Loucy (cell line): ENCODE results near the gene ALCAM.

Experiments
- H2AFZ ChIP-seq: fragments of 200-600 bp; sonication (generic); 2 replicates; pipeline ENCODE4 v1.6.0; 2016; ENCODE audit warnings: antibody characterized with exemption, mild to moderate bottlenecking, low read length, moderate library complexity
- H3F3A ChIP-seq: fragments of 200-600 bp; 2 replicates; pipeline ENCODE4 v1.6.0; 2016; ENCODE audit warnings: antibody characterized with exemption, low read depth, mild to moderate bottlenecking
- H3K27me3 ChIP-seq: fragments of 200-600 bp; sonication (generic); 2 replicates; pipeline ENCODE4 v1.6.1; 2014; ENCODE audit warnings: low read length, mild to moderate bottlenecking; ENCODE audit not compliant: insufficient read depth, poor library complexity, severe bottlenecking
- H3K36me3 ChIP-seq: fragments of 200-600 bp; sonication (generic); 2 replicates; pipeline ENCODE4 v1.6.1; 2016; ENCODE audit warnings: low read length; ENCODE audit not compliant: insufficient read depth
- H3K4me1 ChIP-seq: fragments of 200-600 bp; sonication (generic); 2 replicates; pipeline ENCODE4 v1.5.1; 2014; ENCODE audit warnings: low read length, mild to moderate bottlenecking; ENCODE audit not compliant: insufficient read depth, poor library complexity, severe bottlenecking
- H3K4me2 ChIP-seq: fragments of 200-600 bp; sonication (generic); 2 replicates; pipeline ENCODE4 v1.6.0; 2014; ENCODE audit warnings: antibody characterized with exemption, low read length, low read depth, mild to moderate bottlenecking; ENCODE audit not compliant: poor library complexity, severe bottlenecking
- H3K4me3 ChIP-seq: fragments of 200-600 bp; sonication (generic); 2 replicates; pipeline ENCODE4 v1.5.1; 2014; ENCODE audit warnings: low read length, mild to moderate bottlenecking, mixed read lengths; ENCODE audit not compliant: poor library complexity, severe bottlenecking
- H3K79me2 ChIP-seq: fragments of 200-600 bp; sonication (generic); 2 replicates; pipeline ENCODE4 v1.6.1; 2014; ENCODE audit warnings: low read length; ENCODE audit not compliant: insufficient read depth
- H3K9ac ChIP-seq: fragments of 200-600 bp; sonication (generic); 2 replicates; pipeline ENCODE4 v1.6.0; 2014; ENCODE audit warnings: mild to moderate bottlenecking, low read depth, low read length, moderate library complexity; ENCODE audit not compliant: poor library complexity, severe bottlenecking
- H3K9me2 ChIP-seq: fragments of 200-600 bp; sonication (generic); replicated peaks from 2 replicates; pipeline ENCODE4 v1.6.1; 2016; ENCODE audit warnings: low read depth, low read length, mixed read lengths
- H3K9me3 ChIP-seq: fragments of 200-600 bp; sonication (generic); 2 replicates; pipeline ENCODE4 v1.6.1; 2014; ENCODE audit warnings: mild to moderate bottlenecking, antibody characterized with exemption, low read length, low read depth; ENCODE audit not compliant: insufficient read depth
- H4K20me1 ChIP-seq: fragments of 200-600 bp; sonication (generic); 2 replicates; pipeline ENCODE4 v1.6.0; 2014; ENCODE audit warnings: antibody characterized with exemption, low read length, mild to moderate bottlenecking; ENCODE audit not compliant: insufficient read depth, poor library complexity, severe bottlenecking
- EZH2phosphoT487 ChIP-seq: fragments of 200-600 bp; IDR thresholded peaks from 2 replicates; pipeline ENCODE4 v1.6.1; 2018; ENCODE audit warnings: antibody characterized with exemption, mild to moderate bottlenecking, moderate library complexity, borderline replicate concordance
- TF ChIP-seq, protein P1 (sequence below): fragments of 200-600 bp; sonication (generic); conservative IDR thresholded peaks from 2 replicates; pipeline ENCODE4 v1.5.1; 2014; ENCODE audit warnings: mild to moderate bottlenecking, antibody characterized with exemption, low read length

Gene ALCAM

DNA sequence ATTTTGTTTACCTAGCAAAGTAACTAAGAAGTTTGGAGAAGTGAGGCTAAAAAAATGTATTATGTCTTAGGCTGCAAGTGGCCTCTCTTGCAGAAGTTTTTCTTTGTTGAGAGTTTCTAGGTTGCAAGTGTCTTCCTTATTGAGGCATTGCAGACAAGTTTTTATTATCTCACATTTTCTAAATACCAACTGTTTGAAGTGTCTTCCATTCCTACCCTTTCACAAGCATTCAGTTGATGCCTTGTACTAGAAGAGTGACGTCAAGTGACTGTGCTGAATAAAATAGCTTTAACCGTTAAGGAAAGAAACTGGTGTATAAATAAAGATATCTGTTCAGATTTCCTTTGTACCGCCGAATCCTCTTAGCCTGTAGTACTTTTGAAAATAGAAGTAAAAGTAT lies 123.3 kb downstream of the ALCAM start:
- no peaks in the 10 kb centered on the region for H3K36me3 ChIP-seq
- H3K9ac ChIP-seq, result no peak overlapping the region
- no peaks in the 10 kb centered on the region for H3F3A ChIP-seq
- H3K9me3 ChIP-seq, result no peaks in the 10 kb centered on the region
- H3K4me1 ChIP-seq, result no peaks in the 10 kb centered on the region
- no peaks in the 10 kb centered on the region for H3K27me3 ChIP-seq
- no peak overlapping the region for H3K4me3 ChIP-seq
- no peak overlapping the region for H2AFZ ChIP-seq
- 0 out of 2 replicates have a peak, but pooled peaks cover 4% of the 10 kb centered on the region for H3K9me2 ChIP-seq
- H3K79me2 ChIP-seq, result no peaks in the 10 kb centered on the region
- H3K4me2 ChIP-seq, result no peak overlapping the region
- H4K20me1 ChIP-seq, result no peaks in the 10 kb centered on the region
- TF ChIP-seq, protein P1, sequence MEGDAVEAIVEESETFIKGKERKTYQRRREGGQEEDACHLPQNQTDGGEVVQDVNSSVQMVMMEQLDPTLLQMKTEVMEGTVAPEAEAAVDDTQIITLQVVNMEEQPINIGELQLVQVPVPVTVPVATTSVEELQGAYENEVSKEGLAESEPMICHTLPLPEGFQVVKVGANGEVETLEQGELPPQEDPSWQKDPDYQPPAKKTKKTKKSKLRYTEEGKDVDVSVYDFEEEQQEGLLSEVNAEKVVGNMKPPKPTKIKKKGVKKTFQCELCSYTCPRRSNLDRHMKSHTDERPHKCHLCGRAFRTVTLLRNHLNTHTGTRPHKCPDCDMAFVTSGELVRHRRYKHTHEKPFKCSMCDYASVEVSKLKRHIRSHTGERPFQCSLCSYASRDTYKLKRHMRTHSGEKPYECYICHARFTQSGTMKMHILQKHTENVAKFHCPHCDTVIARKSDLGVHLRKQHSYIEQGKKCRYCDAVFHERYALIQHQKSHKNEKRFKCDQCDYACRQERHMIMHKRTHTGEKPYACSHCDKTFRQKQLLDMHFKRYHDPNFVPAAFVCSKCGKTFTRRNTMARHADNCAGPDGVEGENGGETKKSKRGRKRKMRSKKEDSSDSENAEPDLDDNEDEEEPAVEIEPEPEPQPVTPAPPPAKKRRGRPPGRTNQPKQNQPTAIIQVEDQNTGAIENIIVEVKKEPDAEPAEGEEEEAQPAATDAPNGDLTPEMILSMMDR, result no peak
- TF ChIP-seq EZH2phosphoT487, result no peak

DNA sequence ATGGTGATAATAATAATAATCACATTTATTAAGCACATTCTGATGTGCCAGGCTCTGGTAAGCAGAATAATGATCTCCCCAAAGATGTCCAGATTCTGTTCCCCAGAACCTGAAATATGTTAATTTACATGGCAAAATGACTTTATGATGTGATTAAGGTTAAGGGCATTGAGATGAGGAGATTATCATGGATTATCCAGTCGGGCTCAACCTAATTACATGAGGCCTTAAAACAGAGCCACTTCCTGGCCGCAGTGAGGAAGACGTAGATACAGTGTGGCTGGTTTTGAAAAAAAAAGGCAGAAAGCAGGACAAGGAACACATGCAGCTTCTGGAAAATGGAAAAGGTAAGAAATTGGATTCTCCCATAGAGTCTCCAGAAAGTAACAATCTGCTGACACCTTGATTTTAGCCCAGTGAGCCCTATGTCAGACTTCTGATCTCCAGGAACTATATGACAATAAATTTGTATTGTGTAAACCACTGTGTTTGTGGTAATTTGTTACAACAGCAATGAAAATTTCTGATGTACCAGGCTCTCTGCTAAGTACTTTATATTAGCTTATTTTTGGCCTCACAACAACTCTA lies 126.7 kb downstream of the ALCAM start:
- Histone ChIP-seq H3K36me3 (no peaks in the 10 kb centered on the region), H3K9ac (no peak overlapping the region), H3K79me2 (no peaks in the 10 kb centered on the region), H3K4me1 (no peaks in the 10 kb centered on the region), H4K20me1 (no peaks in the 10 kb centered on the region), H3K9me3 (no peaks in the 10 kb centered on the region), H3F3A (no peaks in the 10 kb centered on the region), H3K4me3 (no peak overlapping the region), H3K4me2 (no peak overlapping the region), H2AFZ (no peak overlapping the region), H3K9me2 (no peaks in the 10 kb centered on the region), H3K27me3 (no peaks in the 10 kb centered on the region)
- no peak for TF ChIP-seq EZH2phosphoT487
- TF ChIP-seq, protein P1, result no peak

DNA sequence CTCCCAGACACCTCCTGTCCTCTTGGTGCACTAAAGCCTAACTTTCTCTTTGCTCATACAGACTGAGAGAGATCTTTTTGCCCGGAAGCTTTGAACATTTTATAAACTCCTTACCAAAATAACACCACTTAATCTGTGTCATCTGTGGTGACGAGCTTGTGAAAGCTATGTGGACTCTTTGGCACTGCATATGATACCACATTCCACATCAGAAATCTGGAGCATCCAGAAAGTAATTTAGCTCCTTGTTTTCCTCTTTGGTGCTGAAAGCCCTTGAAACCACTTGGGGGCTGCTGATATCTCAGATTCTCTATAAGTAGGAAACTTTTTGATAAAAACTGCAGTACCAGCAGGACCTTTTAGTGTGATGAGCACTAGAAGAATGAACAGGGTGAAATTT lies 128.3 kb downstream of the ALCAM start:
- TF ChIP-seq, protein P1, result no peak
- TF ChIP-seq EZH2phosphoT487, result no peak
- H2AFZ ChIP-seq, result no peak overlapping the region

More for the DNA sequence above, 128.3 kb downstream of the ALCAM start:
- Histone ChIP-seq H3K9ac (no peak overlapping the region), H4K20me1 (no peaks in the 10 kb centered on the region), H3K9me3 (no peaks in the 10 kb centered on the region), H3K4me1 (no peaks in the 10 kb centered on the region), H3K36me3 (no peaks in the 10 kb centered on the region), H3F3A (no peaks in the 10 kb centered on the region), H3K9me2 (no peaks in the 10 kb centered on the region), H3K4me2 (no peak overlapping the region), H3K4me3 (no peak overlapping the region), H3K27me3 (no peaks in the 10 kb centered on the region), H3K79me2 (no peaks in the 10 kb centered on the region)
